ENCODE measurements around the gene RXRA.

RXRA gene

DNA sequence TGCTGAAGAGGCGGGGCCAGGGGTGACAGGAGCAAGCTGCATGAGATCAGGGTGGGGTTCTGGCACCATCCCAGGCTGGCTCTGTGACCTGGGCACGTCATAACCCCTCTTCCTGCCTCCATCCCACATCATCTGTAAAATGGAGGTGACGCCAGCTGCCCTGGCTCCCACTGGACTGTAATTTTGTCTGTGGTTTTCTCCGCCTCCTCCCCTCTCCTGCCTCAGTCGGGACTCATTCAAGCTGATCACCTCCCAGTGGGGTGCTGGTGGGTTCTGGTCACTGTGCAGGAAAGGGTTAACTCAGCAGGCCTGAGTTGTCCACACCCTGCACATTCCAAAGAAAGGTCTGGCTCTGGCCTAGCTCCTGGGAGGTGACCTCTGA is 128.2 kb downstream of the RXRA start:
- peaks cover 35% of the 10 kb centered on the region for H3K4me1 ChIP-seq (ENCODE audit: control insufficient read depth, insufficient read depth, low read length)
- no peaks in the 10 kb centered on the region for H3K27me3 ChIP-seq (ENCODE audit: control insufficient read depth, insufficient read depth, low read length)
- no peak overlapping the region for H3K4me2 ChIP-seq (ENCODE audit: low read length)
- H3K4me3 ChIP-seq (ENCODE audit: low read length): no peak overlapping the region
- no peaks in the 10 kb centered on the region for H3K36me3 ChIP-seq (ENCODE audit: insufficient read depth, low read length)
- no peaks in the 10 kb centered on the region for H3K9me3 ChIP-seq (replicated peaks; ENCODE audit: low read length)
- H3K9ac ChIP-seq (ENCODE audit: low read depth, low read length): no peak overlapping the region

DNA sequence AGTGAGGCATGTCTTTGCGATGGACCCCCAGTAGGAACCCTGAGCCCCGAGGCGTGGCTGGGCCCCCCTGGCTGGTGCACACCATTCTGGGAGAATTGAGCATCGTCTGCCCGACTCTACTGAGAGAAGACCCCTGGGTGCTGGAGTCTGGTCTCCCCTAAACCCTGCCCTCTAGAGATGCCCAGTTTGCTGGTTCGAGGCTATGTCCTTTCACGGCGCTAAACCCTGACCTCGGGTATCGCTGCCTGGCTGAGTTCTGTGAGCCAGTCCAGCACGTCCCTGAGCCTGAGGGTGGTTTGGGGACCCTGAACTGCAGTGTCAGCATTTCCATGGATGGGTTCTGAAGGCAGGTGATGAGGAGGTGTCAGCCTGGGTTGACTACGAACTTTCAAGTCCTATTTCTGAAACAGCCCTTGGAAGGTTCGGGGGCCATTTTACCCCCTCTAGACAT is 128.8 kb downstream of the RXRA start:
- Histone ChIP-seq H3K9me3 (replicated peaks; ENCODE audit: low read length) (no peaks in the 10 kb centered on the region), H3K9ac (ENCODE audit: low read depth, low read length) (peak overlapping the region; percentile 89), H3K4me2 (ENCODE audit: low read length) (no peak overlapping the region), H3K27me3 (ENCODE audit: control insufficient read depth, insufficient read depth, low read length) (no peaks in the 10 kb centered on the region), H3K36me3 (ENCODE audit: insufficient read depth, low read length) (no peaks in the 10 kb centered on the region), H3K4me3 (ENCODE audit: low read length) (no peak overlapping the region), H3K4me1 (ENCODE audit: control insufficient read depth, insufficient read depth, low read length) (peaks cover 31% of the 10 kb centered on the region)

DNA sequence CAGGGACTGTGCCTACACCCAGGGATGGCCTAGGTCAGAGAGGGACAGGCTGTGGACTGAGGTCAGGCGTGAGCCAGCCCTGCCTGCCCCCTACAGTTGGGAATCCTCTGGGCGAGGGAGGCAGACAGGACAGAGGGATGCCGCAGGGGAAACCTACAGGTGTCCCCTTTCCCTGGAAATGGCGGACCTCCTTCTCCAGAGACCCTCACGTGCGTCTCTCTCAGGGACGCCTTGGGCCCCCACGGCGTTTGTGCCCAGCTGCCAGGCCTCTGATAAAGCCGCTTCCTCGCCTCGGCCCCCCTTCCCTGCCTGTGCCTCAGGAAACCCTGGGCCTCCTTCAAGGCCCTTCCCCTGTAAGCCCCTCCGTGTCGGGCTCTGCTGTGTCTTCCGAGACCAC is 129.3 kb downstream of the RXRA start:
- Histone ChIP-seq H3K36me3 (ENCODE audit: insufficient read depth, low read length) (no peaks in the 10 kb centered on the region), H3K9me3 (replicated peaks; ENCODE audit: low read length) (no peaks in the 10 kb centered on the region), H3K4me1 (ENCODE audit: control insufficient read depth, insufficient read depth, low read length) (peaks cover 31% of the 10 kb centered on the region), H3K9ac (ENCODE audit: low read depth, low read length) (peak overlapping the region; percentile 89), H3K4me2 (ENCODE audit: low read length) (peak overlapping the region; percentile 76), H3K27me3 (ENCODE audit: control insufficient read depth, insufficient read depth, low read length) (no peaks in the 10 kb centered on the region), H3K4me3 (ENCODE audit: low read length) (peak overlapping the region; percentile 59)

DNA sequence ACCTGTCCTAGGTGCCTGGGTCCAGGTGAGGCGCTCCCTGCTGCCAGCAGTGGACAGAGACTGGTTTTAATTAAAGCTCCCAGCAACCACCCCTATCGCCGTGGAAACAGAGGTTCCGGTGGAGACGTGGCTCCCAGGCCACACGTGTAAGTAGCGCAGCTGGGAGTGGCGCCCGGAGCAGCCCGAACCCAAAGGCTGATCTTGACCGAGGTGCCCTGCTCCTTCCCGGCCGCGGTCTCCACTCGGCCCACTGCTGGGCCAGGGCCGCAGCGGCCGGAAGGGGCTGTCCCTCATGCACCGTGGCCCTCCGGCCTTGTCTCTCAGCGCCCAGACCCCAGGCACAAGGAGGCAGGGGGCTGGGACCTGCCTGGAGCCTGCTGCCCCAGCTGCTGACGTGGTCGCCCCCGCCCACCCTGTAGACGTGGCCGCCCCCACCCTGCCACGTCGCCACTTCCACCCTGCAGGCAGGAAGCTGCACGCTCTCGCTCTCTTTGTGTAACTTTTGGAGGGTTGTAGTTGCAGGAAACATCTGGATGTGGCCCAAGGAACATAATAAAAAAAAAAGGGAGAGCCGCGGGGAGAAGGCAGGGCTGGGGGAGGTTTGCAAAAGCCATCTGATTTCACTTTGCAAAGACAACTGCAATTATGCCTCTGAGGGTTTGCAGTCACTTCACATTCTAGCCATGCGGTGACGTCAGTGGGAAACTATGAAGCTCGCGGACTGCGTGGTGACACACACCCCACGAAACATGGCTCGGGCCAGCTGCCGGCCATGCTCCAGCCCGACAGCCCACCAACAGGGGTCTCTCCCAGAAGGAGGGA is 129.9 kb downstream of the RXRA start:
- H3K27me3 ChIP-seq (ENCODE audit: control insufficient read depth, insufficient read depth, low read length): no peaks in the 10 kb centered on the region
- peak overlapping the region; percentile 59 for H3K4me3 ChIP-seq (ENCODE audit: low read length)
- H3K4me2 ChIP-seq (ENCODE audit: low read length): peak overlapping the region; percentile 76
- no peaks in the 10 kb centered on the region for H3K9me3 ChIP-seq (replicated peaks; ENCODE audit: low read length)
- peaks cover 31% of the 10 kb centered on the region for H3K4me1 ChIP-seq (ENCODE audit: control insufficient read depth, insufficient read depth, low read length)
- H3K9ac ChIP-seq (ENCODE audit: low read depth, low read length): peak overlapping the region; percentile 89
- no peaks in the 10 kb centered on the region for H3K36me3 ChIP-seq (ENCODE audit: insufficient read depth, low read length)

DNA sequence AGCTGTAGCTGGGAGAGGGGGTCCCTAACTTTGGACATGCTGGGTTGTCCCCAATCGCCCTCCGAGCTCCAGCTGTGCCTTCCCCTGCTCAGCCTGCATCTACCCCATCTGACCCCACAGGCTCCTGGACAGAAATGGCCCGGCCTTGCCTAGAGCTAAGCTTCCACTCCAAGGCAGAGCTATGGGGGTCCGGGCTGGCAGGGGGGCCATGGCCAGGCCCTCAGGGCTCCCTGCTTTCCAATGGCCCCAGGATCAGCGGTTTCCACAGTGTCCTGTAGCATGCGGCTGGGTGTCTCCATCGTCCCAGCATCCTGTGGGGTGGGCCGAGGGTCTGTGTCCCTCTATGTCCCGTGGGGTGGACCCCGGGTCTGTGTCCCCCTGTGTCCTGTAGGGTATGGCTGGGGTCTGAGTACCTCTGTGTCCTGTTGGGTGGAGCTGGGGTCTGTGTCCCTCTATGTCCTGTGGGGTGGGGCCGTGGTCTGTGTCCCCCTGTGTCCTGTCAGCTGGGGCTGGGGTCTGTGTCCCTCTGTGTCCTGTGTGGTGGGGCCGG is 130.6 kb downstream of the RXRA start:
- Histone ChIP-seq H3K4me1 (ENCODE audit: control insufficient read depth, insufficient read depth, low read length) (peaks cover 31% of the 10 kb centered on the region), H3K9me3 (replicated peaks; ENCODE audit: low read length) (peaks cover 3% of the 10 kb centered on the region), H3K4me3 (ENCODE audit: low read length) (peak overlapping the region; percentile 21), H3K9ac (ENCODE audit: low read depth, low read length) (peak overlapping the region; percentile 76), H3K27me3 (ENCODE audit: control insufficient read depth, insufficient read depth, low read length) (no peaks in the 10 kb centered on the region), H3K4me2 (ENCODE audit: low read length) (peak overlapping the region; percentile 76), H3K36me3 (ENCODE audit: insufficient read depth, low read length) (no peaks in the 10 kb centered on the region)

DNA sequence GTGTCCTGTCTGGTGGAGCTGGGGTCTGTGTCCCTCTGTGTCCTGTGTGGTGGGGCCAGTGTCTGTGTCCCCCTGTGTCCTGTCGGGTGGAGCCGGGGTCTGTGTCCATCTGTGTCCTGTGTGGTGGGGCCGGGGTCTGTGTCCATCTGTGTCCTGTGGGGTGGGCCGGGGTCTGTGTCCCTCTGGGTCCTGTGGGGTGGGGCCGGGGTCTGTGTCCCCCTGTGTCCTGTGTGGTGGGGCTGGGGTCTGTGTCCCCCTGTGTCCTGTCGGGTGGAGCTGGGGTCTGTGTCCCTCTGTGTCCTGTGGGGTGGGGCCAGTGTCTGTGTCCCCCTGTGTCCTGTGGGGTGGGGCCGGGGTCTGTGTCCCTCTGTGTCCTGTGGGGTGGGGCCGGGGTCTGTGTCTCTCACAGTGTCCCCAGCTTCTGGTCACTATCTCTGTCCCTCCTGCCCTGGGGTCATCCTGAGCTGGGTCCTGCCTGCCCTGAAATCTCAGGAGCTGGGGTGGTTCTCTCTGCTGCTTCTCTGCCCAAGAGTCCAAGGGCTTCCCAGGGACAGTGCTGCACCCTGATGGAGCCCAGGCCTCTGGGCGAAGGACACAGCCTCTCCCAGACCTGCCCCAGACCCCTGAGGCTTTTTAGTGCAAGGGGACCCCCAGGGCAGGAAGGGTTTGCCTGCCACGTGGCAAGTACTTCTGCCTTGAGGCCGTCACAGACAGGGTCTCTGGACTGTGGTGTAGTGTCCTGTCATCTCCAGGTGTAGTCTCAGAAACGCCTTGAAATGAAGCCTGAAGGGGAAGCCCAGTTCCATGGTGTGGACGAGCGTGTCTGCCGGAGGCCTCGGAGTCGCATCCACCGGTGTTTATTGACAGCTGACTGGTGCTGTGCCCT is 131.3 kb downstream of the RXRA start:
- Histone ChIP-seq H3K9me3 (replicated peaks; ENCODE audit: low read length) (peaks cover 3% of the 10 kb centered on the region), H3K27me3 (ENCODE audit: control insufficient read depth, insufficient read depth, low read length) (no peaks in the 10 kb centered on the region), H3K36me3 (ENCODE audit: insufficient read depth, low read length) (no peaks in the 10 kb centered on the region), H3K9ac (ENCODE audit: low read depth, low read length) (peak overlapping the region; percentile 76), H3K4me2 (ENCODE audit: low read length) (no peak overlapping the region), H3K4me1 (ENCODE audit: control insufficient read depth, insufficient read depth, low read length) (peaks cover 31% of the 10 kb centered on the region), H3K4me3 (ENCODE audit: low read length) (no peak overlapping the region)

DNA sequence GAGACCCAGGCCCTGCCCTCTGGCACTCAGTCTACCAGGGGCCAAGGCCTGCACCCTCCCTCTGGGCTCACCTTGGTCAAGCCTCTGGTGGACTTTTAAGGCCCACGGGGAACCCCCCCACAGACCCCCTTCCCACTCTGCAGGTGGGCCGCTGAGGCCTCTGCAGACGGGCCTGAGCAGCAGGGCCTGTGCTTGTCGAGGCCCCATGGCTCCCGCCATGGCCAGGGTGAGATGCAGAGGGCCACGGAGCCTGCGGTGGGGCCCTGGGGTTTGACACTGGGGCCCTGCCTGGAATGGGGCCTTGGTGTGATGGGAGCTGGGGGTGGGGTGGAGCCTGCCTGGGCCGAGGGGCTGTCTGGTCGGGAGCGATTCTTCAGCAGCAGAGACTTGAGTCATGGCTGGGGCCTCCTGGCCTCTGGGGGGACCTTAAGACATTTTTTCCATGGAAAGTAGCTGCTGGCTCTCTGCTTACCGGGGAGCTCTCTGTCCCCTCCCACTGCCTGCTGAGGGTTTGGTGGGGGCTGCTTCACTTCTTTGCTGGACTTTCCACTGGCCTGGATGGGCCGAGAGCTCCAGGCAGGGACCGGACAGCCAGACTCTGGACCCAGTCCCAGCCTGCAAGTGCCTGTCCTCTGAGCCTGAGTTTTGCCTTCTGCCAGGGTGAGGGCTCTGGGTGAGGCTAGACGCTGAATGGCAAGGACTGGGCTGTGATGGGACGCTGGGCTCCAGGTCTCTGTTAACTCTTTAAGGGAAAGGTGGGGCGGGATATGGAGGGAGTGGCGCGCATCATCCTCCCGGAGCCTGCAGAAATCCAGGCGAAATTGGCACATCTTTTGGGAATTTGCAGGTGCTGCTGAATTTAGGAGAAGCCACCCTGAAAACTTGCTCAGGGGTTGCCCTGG is 132.2 kb downstream of the RXRA start:
- Histone ChIP-seq H3K4me2 (ENCODE audit: low read length) (no peak overlapping the region), H3K4me1 (ENCODE audit: control insufficient read depth, insufficient read depth, low read length) (peaks cover 31% of the 10 kb centered on the region), H3K27me3 (ENCODE audit: control insufficient read depth, insufficient read depth, low read length) (no peaks in the 10 kb centered on the region), H3K9ac (ENCODE audit: low read depth, low read length) (no peak overlapping the region), H3K9me3 (replicated peaks; ENCODE audit: low read length) (peaks cover 3% of the 10 kb centered on the region), H3K36me3 (ENCODE audit: insufficient read depth, low read length) (no peaks in the 10 kb centered on the region), H3K4me3 (ENCODE audit: low read length) (no peak overlapping the region)

DNA sequence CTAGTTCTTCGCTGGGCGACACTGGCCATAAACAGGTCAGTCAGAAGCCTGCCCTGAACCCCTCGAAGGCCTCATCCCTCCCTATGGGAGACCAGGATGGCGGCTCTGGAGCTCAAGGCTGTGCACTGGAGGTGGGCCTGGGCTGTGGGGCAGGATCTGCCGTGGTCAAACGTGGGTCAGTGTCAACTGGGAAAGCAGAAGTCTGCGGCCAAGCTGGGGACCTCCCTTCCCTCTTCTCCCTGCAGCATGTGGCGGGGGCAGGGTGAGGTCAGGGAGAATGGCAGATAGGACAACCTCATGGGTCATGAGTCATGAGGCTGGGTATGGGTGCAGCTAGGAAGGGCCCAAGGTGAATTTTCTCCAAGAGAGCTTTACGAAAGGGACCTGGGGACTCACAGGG is 132.9 kb downstream of the RXRA start:
- H3K27me3 ChIP-seq (ENCODE audit: control insufficient read depth, insufficient read depth, low read length): no peaks in the 10 kb centered on the region
- H3K9ac ChIP-seq (ENCODE audit: low read depth, low read length): no peak overlapping the region
- H3K4me2 ChIP-seq (ENCODE audit: low read length): no peak overlapping the region
- H3K9me3 ChIP-seq (replicated peaks; ENCODE audit: low read length): peaks cover 3% of the 10 kb centered on the region
- no peaks in the 10 kb centered on the region for H3K36me3 ChIP-seq (ENCODE audit: insufficient read depth, low read length)
- H3K4me3 ChIP-seq (ENCODE audit: low read length): no peak overlapping the region
- peaks cover 29% of the 10 kb centered on the region for H3K4me1 ChIP-seq (ENCODE audit: control insufficient read depth, insufficient read depth, low read length)

DNA sequence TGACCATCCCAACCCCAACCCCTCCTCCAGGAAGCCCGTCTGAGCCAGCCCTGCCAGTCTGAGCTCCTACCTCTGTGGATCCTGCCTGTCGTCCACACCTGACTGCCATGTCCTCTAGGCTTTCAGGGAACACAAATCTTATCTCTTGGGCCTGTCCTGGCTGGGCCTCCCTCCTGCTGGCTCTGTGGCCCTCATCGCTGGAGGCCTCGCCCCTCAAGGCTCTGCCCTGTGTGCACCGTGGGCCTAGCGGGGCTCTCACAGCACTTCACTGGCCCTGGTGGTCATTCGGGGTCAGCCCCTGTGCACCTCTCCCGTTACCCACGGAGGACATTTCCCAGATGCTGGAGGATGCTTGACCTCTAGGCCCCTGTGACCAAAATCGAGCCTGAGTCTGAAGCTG is 133.3 kb downstream of the RXRA start:
- Histone ChIP-seq H3K9ac (ENCODE audit: low read depth, low read length) (no peak overlapping the region), H3K36me3 (ENCODE audit: insufficient read depth, low read length) (no peaks in the 10 kb centered on the region), H3K4me2 (ENCODE audit: low read length) (no peak overlapping the region), H3K4me1 (ENCODE audit: control insufficient read depth, insufficient read depth, low read length) (peaks cover 25% of the 10 kb centered on the region), H3K9me3 (replicated peaks; ENCODE audit: low read length) (peaks cover 3% of the 10 kb centered on the region), H3K4me3 (ENCODE audit: low read length) (no peak overlapping the region), H3K27me3 (ENCODE audit: control insufficient read depth, insufficient read depth, low read length) (no peaks in the 10 kb centered on the region)

DNA sequence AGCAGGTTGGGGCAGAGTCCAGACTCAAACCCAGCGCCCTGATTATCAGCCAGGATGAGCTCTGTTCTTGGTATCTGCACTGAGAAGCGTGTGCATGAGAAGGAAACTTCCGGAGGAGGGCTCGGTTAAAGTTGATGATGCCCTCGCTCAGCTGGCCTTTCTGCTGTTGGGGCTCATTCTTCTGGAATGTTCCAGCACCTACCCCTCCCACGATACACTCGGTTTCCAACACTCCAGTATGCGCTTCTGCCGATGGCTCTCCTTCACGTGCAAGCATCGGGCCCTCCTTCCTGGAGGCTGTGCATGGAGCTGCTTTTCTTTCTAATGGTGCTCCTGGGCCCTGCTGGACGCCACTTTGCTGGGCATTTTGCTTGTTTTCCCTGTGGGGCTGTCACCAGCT is 134.0 kb downstream of the RXRA start:
- no peaks in the 10 kb centered on the region for H3K36me3 ChIP-seq (ENCODE audit: insufficient read depth, low read length)
- no peak overlapping the region for H3K4me3 ChIP-seq (ENCODE audit: low read length)
- H3K27me3 ChIP-seq (ENCODE audit: control insufficient read depth, insufficient read depth, low read length): no peaks in the 10 kb centered on the region
- peaks cover 19% of the 10 kb centered on the region for H3K4me1 ChIP-seq (ENCODE audit: control insufficient read depth, insufficient read depth, low read length)
- no peak overlapping the region for H3K4me2 ChIP-seq (ENCODE audit: low read length)
- peaks cover 3% of the 10 kb centered on the region for H3K9me3 ChIP-seq (replicated peaks; ENCODE audit: low read length)
- no peak overlapping the region for H3K9ac ChIP-seq (ENCODE audit: low read depth, low read length)

DNA sequence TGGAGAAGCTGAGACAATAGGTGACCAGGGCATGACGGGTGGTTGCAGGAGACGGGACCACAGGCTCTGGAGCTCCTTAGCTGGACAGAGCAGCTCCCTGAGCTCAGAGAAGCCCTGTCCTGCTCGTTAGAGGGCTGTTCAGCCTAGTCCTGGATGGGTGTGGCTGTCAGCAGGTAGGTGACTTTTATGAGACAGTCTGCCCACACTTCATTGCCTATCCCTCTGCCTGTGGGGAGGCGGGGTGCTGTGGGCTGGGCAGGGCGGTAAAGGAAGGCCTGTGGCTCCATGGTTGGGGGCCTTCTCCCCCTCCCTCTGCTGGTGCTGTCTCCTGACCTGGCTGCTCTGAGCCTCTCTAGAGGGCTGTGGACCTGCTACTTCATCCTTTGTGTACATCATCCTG is 134.6 kb downstream of the RXRA start:
- Histone ChIP-seq H3K4me1 (ENCODE audit: control insufficient read depth, insufficient read depth, low read length) (peaks cover 12% of the 10 kb centered on the region), H3K4me2 (ENCODE audit: low read length) (no peak overlapping the region), H3K27me3 (ENCODE audit: control insufficient read depth, insufficient read depth, low read length) (no peaks in the 10 kb centered on the region), H3K4me3 (ENCODE audit: low read length) (no peak overlapping the region), H3K9me3 (replicated peaks; ENCODE audit: low read length) (peaks cover 3% of the 10 kb centered on the region), H3K9ac (ENCODE audit: low read depth, low read length) (no peak overlapping the region), H3K36me3 (ENCODE audit: insufficient read depth, low read length) (no peaks in the 10 kb centered on the region)

Measured in skeletal muscle satellite cell (primary cell).